ENCODE results near the gene IL3RA.

GRCh38 chrX:1330605-1331004 is 6.0 kb upstream of the IL3RA start:
- TF ChIP-seq GATA2 (IDR thresholded peaks at IDR 0.05; ENCODE audit: low read depth, low read length) (no peak), GATA3 (IDR thresholded peaks at IDR 0.05; ENCODE audit: low read depth, low read length) (no peak)
